HepG2 (cell line): ENCODE data around the gene OSTF1.

Source experiments
- MEF2D ChIP-seq: sonication (generic); formaldehyde crosslinking; IDR thresholded peaks from 2 replicates; pipeline ENCODE4 v1.5.1; 2020; ENCODE audit warnings: mild to moderate bottlenecking, missing genetic modification reagents
- NR1H2 ChIP-seq: sonication (generic); formaldehyde crosslinking; IDR thresholded peaks from 2 replicates; pipeline ENCODE4 v1.8.1; 2022; ENCODE audit warnings: low read depth, missing genetic modification reagents, borderline replicate concordance
- SETDB1 ChIP-seq: sonication (generic); formaldehyde crosslinking; IDR thresholded peaks from 2 replicates; pipeline ENCODE4 v1.5.1; 2020; ENCODE audit warnings: missing genetic modification reagents, mild to moderate bottlenecking, borderline replicate concordance
- ZNF205 ChIP-seq: IDR thresholded peaks from 2 replicates; pipeline ENCODE4 v1.6.1; 2018; ENCODE audit warnings: missing biosample characterization, missing genetic modification reagents
- ZNF768 ChIP-seq: sonication (generic); formaldehyde crosslinking; IDR thresholded peaks from 2 replicates; pipeline ENCODE4 v1.4.0; 2020; ENCODE audit warnings: missing genetic modification reagents
- TF ChIP-seq, protein P1 (sequence below): sonication (generic); formaldehyde crosslinking; IDR thresholded peaks from 2 replicates; pipeline ENCODE4 v1.5.0; 2020; ENCODE audit warnings: mild to moderate bottlenecking, missing genetic modification reagents, moderate library complexity

DNA sequence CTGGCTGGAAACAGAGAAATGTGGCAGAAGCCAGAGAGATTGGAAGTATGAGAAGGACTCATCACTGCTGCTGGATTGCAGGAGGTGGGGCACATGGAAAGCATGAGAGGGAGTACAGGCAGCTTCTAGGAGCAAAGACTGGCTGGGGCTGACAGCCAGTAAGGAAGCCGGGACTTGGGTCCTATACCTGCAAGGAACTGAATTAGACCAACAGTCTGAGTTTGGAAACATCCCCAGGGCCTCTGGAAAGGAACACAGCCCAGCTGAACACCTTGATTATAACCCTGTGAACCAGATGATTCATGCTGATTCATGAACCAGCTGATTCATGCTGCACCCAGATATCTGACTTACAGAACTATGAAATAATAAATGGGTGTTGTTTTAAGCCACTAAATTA is 93.4 kb downstream of the OSTF1 start:
- no peak for TF ChIP-seq NR1H2 (CRISPR knock-in tag)
- TF ChIP-seq ZNF768 (CRISPR knock-in tag), result no peak
- TF ChIP-seq, protein P1, sequence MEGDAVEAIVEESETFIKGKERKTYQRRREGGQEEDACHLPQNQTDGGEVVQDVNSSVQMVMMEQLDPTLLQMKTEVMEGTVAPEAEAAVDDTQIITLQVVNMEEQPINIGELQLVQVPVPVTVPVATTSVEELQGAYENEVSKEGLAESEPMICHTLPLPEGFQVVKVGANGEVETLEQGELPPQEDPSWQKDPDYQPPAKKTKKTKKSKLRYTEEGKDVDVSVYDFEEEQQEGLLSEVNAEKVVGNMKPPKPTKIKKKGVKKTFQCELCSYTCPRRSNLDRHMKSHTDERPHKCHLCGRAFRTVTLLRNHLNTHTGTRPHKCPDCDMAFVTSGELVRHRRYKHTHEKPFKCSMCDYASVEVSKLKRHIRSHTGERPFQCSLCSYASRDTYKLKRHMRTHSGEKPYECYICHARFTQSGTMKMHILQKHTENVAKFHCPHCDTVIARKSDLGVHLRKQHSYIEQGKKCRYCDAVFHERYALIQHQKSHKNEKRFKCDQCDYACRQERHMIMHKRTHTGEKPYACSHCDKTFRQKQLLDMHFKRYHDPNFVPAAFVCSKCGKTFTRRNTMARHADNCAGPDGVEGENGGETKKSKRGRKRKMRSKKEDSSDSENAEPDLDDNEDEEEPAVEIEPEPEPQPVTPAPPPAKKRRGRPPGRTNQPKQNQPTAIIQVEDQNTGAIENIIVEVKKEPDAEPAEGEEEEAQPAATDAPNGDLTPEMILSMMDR (CRISPR knock-in tag), result no peak
- TF ChIP-seq ZNF205 (CRISPR knock-in tag), result no peak
- TF ChIP-seq SETDB1 (CRISPR knock-in tag), result no peak
- no peak for TF ChIP-seq MEF2D (CRISPR knock-in tag)
